ENCODE measurements around the gene PTCH1.

- TF ChIP-seq POLR2A (IDR thresholded peaks at IDR 0.05) (no peak), CTCF (IDR thresholded peaks at IDR 0.05) (no peak)
Observed at GRCh38 chr9:95460518-95461164, 56.1 kb downstream of the PTCH1 start.
